Testis (tissue), 2 donors: ENCODE measurements around the gene NARS2.

Source experiments
- CTCF ChIP-seq, 3 experiments: fragments of 450-650 bp in 2 of 3; fragments of 200-600 bp in 1 of 3; sonication (generic) in 1 of 3; IDR thresholded peaks; one replicate each; pipeline ENCODE4 v1.5.1; 2016 to 2019; ENCODE audit warnings: antibody characterized with exemption in 3 of 3, mild to moderate bottlenecking in 2 of 3, moderate library complexity in 1 of 3
- POLR2A ChIP-seq: fragments of 450-650 bp; IDR thresholded peaks from one replicate; pipeline ENCODE4 v1.6.1; 2017; ENCODE audit warnings: antibody characterized with exemption, mild to moderate bottlenecking, moderate library complexity

GRCh38 chr11:78615724-78616123 is 41.1 kb upstream of the NARS2 start:
- TF ChIP-seq POLR2A (no peak), CTCF (IDR thresholded peaks at IDR 0.05) (no peak)
